D341Med (cell line): ENCODE results near the gene SLCO3A1.

Source experiments
- DNase-seq: peaks from one replicate; pipeline ENCODE4 v3.0.0; 2012; ENCODE audit warnings: low spot score

Gene SLCO3A1

DNA sequence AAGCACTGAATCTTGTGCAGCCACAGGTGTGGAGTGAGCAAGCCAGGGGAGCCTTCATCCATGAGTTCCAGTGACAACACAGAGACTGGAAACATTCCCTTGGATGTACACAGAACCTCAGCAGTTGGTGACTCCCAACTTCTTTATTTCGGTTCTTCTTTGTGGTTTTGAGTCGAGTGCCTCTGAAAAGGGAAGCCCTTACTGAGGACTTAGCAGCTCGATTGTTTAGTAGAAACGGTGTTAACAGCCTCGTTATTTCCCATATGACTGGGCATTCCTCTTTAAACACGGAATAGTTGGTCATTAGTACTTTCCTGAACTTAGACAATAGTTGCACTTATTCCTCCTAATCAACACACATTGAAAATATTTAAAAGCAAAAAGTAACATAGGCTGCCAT, 7.7 kb downstream of the SLCO3A1 start:
- no peak for DNase-seq

- no peak for DNase-seq
Observed at GRCh38 chr15:91862891-91863504, 9.5 kb downstream of the SLCO3A1 start.

DNA sequence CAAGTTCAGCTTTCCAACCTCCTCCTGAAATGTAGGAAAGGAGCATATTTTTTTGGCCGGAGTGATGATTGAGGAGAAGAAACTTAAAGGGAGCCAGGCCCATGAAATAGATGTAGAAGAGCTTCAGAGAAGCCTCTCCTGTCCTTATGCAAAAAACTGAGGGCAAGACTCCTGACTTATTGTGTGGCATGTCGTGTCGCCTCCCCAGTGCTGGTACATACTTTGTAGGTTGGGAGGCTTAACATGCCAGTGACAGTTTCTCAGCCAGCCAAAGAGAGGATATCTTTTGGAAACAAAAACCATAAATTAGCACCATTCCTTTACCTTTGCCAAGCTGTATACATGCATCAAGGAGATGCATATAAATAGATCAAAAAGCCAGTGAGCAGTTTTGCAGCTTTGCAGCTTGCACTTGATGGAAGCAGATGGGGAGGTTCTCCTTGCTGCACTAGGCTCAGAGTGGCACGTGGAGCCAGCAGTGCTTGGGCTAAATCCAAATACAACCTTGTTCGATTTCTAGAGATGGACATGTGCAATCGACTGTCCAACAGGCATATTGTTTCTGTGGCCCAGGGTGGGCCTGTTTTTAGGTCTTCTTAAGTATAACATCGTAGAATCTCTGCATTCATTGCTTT, 10.2 kb downstream of the SLCO3A1 start:
- DNase-seq: no peak

DNA sequence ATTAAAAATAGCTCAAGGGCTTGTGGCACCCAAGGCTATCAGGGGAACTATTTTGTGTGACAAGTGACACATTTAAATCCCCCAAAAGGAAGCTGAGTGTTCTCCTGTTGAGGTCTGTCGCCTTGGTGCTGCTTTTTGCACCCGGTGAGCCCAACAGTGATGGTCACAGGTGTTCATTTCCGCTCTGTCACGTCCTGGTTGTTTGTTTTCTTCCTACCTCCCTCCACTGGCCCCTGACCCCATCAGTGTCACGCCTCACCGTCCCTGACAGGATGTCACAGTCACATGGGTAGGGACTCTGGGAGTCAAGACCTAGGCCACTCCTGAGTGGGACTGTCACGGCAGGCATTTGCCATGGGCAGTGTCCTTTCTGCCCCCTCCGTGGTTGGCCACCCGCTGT, 11.2 kb downstream of the SLCO3A1 start:
- DNase-seq: no peak

DNA sequence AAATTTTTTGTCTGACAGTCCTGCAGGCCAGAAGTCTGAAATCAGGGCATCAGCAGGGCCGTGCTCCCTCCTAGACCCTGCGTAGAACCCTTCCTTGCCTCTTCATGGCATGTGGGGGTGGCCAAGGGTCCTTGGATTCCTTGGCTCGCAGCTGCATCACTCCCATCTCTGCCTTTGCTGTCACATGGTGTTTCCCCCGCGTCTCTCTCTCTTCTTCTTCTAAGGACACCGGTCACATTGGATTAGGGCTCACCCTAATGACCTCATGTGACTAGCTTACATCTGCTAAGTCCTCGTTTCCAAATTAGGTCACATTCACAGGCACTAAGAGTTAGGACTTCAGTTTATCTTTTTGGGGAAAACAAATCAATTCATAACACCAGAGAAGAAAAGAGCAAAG, 12.0 kb downstream of the SLCO3A1 start:
- DNase-seq: no peak

GRCh38 chr15:91865950-91866349, 12.4 kb downstream of the SLCO3A1 start:
- no peak for DNase-seq

DNA sequence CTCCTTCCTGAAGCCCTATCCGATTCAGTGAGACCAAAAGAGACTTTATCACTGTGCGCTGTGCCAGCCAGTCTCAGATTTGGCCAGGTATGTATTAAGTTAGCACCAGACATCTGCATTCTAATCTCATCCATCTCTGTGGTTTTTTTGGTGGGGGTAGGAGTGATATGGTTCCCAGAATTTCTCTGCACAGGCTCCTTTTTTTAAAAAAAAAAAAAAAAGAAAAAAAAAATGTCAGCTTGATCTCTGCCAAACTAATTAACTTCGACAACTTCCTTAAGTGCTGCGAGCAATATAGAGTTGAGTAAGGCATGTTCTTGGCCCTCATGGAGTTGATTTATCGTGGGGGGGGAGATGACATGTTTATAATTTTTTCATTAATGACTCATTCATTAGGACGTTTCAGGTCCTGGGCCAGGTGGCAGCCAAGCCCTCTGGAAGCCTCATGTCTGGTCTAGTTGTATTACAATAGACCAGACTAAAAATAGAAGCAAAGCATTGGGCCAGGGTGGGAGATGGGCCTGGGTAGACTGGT, 12.9 kb downstream of the SLCO3A1 start:
- no peak for DNase-seq

DNA sequence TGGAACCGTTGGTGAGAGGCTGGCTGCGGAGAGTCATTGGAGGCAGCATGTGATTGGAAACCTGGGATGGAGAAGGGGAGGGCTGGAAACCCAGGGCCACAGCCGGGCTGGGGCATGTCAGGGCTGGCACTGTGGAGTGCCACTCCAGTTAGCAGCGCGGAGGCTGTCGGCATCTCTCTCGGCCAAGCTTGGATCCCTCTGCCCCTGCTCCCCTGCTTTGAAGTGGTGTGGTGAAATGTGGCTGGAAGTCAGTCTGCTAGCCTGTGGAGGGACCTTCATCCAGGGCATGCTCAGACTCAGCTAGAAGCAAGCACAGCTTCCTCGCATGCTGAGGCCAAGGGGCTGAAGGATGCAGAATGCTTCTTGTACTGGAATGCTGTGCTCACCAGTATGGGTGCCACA, 13.5 kb downstream of the SLCO3A1 start:
- no peak for DNase-seq

DNA sequence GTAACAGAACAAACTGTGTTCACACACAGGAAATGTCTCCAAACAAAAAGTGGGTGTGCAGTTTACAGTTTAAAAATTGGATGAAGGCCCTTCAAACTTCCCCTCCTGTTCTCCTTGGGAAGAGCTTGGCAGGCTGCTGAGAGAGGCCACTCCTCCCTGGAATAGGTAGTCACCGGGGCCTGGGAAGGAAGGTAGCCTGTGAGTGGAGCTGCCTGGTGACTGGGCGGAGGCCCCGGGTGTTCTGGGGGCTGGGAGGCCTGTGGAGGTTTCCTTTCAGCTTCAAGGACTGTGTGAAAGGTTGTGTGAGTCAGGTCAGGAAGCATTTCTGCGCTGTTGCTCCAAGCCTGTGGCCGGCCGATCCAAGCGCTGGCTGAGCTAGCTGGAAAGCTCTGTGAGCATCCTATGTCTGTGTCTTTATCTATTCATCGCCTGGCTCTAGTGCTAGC, 14.1 kb downstream of the SLCO3A1 start:
- no peak for DNase-seq

DNA sequence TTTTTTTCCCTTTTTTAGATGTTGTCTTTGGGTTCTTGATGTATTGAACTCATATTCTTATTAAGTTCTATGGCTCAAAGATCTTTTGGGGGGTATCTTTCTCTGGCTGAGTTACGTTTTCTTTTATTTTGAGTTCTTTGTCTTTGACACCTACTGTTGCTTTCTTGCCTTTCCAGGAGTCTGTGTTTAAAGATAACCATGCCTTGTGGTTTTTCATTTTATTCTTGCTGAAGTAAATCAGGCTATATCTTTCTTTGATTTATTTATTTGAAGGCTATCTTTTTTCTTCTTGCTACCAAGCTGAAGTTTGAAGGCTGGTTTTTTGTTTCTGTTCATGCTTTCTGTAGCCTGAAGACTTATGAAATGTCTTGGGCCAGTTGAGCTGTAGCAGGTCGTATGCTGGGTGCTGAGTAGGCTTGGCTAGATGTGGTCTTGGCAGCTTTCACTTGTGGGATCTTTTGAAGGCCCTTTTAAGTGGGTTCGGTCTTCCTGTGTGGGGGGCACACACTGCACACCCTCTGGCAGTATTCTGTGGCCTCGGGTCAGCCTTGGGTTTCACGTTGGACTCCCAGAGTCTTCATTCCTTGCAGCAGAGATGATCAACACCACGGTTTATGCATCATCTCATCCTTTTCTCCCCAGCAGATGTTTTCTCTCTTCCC, 17.5 kb downstream of the SLCO3A1 start:
- no peak for DNase-seq

DNA sequence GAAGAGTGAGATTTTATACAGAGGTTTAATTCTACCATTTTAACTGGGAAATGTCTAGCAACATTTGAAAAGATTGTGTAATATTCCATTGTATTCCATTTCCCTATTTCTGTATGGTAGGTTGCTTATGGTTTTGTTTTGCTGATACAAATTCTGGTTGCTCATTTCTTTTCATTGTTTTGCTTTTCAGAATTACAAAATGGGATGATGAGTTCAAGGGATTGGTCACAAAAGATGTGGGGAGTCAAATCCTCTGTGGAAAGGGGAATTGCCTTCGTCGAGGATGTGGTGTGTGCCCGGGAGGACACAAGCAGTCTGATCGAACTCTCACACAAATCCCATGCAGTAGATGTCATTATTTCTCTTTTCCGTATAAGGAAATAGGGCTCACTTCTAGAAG, 18.3 kb downstream of the SLCO3A1 start:
- DNase-seq: no peak

GRCh38 chr15:91872356-91873137, 19.0 kb downstream of the SLCO3A1 start:
- no peak for DNase-seq

GRCh38 chr15:91873138-91873536, 19.6 kb downstream of the SLCO3A1 start:
- DNase-seq: no peak

DNA sequence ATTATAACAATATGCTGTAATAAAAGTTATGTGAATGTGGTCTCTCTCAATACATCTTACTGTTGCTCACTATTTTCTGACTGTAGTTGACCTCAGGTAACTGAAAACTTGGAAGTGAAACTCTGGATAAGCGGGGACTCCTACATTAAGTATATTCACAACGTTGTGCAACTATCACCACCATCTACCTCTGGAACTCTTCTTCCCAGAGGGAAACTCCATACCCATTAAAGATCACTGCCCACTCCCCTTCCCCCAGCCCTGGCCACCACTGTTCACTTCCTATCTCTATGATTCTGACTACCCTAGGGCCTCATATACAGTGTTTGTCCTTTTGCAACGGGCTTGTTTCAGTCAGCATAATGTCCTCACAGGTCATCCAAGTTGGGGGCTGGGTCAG, 20.7 kb downstream of the SLCO3A1 start:
- no peak for DNase-seq

DNA sequence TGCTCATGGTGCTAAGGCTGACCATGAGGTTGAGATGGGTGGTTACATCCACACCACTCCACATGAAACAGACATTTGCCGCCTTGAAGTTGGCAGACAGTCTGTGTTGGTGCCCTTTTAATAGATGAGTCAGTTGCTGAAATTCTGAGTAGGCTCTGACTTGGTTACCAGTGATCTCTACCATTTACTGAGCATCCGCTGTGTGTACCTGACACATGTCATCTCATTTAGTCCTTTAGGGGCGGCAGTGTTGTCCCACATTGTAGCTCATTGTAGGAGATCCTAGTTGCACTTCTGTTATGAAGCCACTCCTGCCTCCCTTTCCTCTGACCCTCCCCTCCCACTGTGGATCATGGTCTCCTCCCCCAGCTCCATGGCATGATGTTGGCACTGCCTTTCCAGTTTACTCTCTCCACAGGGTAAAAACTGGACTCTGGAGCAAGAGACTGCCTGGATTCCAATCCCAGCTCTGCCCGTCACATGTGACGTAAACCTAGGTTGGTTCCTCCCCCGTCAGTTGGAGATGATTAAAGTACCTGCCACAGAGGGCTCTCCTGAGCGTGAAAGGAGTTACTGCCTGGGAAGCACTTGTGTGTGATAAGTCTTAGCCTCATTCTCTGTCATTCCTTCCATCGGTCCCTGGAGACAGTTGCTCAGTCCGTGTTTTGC, 21.6 kb downstream of the SLCO3A1 start:
- DNase-seq: no peak

DNA sequence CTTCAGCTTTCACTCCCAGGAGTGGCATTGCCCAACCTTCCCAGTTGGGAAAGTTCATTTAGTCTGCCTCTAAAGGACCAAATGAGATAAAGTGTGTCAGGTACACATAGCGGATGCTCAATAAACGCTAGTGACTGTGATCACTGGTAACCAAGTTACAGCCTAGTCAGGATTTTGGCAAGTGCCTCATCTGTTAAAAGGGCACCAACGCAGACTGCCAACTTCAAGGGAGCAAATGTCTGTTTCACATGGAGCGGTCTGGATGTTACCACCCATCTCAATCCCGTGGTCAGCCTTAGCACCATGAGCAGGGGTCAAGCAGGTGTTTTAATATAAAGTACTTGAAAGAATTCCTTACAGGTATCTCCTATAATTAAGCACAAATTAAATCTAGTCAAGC, 22.7 kb downstream of the SLCO3A1 start:
- DNase-seq: no peak

- DNase-seq: no peak
Observed at GRCh38 chr15:91878319-91878870, 24.9 kb downstream of the SLCO3A1 start.

- DNase-seq: no peak
Observed at GRCh38 chr15:91879158-91879557, 25.6 kb downstream of the SLCO3A1 start.

- DNase-seq: no peak
Observed at GRCh38 chr15:91880373-91880772, 26.9 kb downstream of the SLCO3A1 start.

- no peak for DNase-seq
Observed at GRCh38 chr15:91881569-91882297, 28.2 kb downstream of the SLCO3A1 start.
